Measurements from ENCODE around the gene RNF217.

Gene RNF217

DNA sequence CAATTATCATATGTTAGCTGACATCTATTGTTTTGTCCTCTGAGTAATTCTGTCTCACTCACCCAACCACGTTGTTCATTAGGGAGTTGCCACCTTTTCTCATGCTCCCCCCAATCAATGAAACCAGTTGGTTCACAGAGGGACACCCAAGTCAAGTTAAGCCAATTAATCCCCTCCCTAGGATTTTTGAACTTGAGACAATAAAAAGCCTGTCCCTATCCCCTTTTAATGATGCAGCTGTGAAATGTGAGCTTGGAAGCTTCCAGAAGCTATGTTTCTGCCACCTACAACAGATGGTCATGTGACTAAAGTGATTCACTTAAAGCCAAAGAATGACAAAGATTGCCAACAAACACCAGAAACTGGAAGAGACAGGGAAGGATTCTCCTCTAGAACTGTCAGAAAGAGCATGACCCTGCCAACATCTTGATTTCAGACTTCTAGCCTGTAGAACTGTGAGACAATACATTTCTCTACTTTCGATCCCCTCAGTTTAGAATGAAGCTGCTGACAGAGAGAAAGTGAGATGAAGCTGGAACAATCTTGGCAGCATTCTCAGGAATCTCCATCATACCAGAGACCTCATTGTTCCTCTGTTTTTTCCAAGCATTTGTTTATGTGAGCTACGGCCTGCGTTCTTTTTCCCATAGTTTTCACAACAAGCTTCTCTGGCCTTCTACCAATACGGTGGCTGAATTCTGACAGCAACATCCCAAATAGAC lies 133.5 kb downstream of the RNF217 start:
- DNase-seq (ENCODE audit: low read depth): peak; percentile 88
- TF ChIP-seq, protein P1, sequence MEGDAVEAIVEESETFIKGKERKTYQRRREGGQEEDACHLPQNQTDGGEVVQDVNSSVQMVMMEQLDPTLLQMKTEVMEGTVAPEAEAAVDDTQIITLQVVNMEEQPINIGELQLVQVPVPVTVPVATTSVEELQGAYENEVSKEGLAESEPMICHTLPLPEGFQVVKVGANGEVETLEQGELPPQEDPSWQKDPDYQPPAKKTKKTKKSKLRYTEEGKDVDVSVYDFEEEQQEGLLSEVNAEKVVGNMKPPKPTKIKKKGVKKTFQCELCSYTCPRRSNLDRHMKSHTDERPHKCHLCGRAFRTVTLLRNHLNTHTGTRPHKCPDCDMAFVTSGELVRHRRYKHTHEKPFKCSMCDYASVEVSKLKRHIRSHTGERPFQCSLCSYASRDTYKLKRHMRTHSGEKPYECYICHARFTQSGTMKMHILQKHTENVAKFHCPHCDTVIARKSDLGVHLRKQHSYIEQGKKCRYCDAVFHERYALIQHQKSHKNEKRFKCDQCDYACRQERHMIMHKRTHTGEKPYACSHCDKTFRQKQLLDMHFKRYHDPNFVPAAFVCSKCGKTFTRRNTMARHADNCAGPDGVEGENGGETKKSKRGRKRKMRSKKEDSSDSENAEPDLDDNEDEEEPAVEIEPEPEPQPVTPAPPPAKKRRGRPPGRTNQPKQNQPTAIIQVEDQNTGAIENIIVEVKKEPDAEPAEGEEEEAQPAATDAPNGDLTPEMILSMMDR (conservative IDR thresholded peaks at IDR 0.05; ENCODE audit: low read length): no peak
- H3K4me3 ChIP-seq (ENCODE audit: low read length): peak overlapping the region; percentile 2; the same call in 1 of the 2 replicates

DNA sequence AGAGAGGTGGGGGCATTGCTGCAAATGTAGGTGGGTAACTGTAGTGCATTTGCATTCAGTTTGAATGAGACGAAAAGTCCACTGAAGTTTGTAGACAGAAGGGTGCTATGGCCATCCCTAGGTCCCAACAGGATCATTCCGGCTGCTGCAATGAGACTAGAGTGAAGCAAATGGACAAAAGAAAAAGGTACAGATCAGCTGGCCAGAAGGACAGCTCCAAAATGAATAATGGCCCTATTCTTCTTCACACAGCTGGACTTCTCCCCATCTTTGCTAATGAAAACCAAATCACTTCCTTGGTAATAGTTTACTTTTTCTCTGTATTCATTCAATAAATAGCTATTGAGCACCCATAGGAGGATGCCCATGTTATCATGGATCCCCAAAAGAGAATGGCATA lies 134.9 kb downstream of the RNF217 start:
- H3K4me3 ChIP-seq (ENCODE audit: low read length): no peak overlapping the region
- TF ChIP-seq, protein P1 (conservative IDR thresholded peaks at IDR 0.05; ENCODE audit: low read length): no peak
- no peak for DNase-seq (ENCODE audit: low read depth)

DNA sequence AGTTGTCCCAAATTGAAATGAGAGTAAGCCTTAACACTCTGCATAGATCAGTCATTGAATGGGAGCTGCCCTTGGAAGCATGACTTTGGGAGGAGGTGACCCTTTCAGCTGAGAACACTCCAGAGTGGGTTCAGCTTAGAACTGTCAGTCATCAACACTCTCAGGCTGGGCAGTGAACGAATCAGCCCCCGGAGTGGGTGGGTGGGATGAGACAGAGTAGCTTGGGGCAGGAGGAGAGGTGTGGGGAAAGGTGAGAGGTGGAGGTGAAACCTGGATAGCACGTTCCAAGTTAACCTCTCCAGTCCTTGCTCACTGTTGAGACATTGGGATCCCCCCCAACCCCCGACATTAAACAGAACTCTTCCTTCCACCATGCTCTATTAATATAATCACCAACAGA lies 136.0 kb downstream of the RNF217 start:
- H3K4me3 ChIP-seq (ENCODE audit: low read length): no peak overlapping the region

DNA sequence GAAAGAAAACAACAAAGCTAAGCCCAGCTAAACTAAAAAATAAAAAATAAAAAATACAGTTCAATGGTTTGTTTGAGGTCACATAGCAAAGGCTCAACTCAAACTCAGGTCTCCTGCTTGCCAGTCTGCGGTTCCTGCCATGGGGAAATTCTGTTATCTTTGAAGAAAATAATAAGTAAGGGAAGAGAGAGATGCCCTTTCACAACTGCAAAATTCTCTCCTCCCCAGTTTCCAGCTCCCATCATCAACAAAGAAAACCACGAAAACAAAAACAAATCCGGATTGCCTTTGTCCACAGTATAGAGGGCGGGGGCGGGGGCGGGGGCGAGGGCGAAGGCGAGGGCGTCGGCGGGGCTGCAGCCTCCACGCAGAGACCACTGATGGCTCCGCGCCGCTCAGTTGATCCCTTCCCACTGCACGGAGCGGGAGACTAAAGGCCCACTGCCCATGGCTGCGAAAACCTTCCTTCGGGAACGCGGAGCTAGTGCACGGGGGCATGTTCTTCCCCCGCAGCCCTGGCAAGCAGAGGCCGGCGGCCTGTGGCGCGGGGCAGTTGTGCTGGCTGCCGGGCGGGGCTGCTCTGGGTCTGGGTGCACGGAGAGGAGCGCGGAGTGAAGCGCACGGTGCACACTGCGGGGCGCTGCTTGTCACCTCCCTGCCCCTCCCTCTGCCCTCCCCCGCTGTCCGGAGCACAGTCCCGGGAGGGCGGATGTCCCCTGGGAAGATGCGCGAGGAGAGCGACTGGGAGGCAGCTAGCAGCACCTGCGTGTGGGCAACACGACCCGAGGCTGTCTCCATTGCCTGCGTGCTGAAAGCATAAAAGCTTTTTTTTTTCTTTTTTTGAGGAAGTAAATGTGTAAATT lies 137.2 kb downstream of the RNF217 start:
- TF ChIP-seq, protein P1 (conservative IDR thresholded peaks at IDR 0.05; ENCODE audit: low read length): peak; percentile 15
- H3K4me3 ChIP-seq (ENCODE audit: low read length): peak overlapping the region; percentile 64
- DNase-seq (ENCODE audit: low read depth): peak; percentile 69

More for the DNA sequence above, 136.0 kb downstream of the RNF217 start:
- DNase-seq (ENCODE audit: low read depth): no peak
- TF ChIP-seq, protein P1 (conservative IDR thresholded peaks at IDR 0.05; ENCODE audit: low read length): no peak

DNA sequence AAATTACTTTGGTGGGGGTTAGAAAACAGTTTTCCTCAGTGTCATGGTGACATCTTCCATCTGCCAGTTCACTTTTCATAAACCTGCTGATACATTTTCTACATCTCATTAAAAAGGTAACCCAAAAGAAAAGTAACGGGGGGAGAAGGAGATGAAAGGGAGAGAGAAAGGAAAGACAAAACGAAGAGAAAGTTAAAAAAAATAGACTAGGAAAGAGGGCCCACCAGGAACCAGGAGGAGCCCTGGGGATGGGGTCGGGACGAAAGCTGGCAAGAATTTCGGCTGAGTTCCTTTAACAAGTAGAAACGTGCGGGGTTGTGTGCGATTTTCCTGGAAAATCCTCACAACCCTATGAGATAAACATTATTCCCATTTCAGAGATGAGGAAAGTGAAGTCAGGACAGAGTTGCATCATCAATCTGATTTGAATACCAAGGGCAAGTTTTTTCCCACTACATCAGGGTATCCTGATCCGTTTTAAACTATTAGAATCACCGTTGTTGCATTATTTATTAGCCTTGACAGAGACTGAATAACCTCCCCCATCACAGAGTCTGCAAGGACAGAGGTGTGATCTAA lies 137.9 kb downstream of the RNF217 start:
- TF ChIP-seq, protein P1 (conservative IDR thresholded peaks at IDR 0.05; ENCODE audit: low read length): no peak
- no peak for DNase-seq (ENCODE audit: low read depth)
- peak overlapping the region; percentile 64 for H3K4me3 ChIP-seq (ENCODE audit: low read length)

DNA sequence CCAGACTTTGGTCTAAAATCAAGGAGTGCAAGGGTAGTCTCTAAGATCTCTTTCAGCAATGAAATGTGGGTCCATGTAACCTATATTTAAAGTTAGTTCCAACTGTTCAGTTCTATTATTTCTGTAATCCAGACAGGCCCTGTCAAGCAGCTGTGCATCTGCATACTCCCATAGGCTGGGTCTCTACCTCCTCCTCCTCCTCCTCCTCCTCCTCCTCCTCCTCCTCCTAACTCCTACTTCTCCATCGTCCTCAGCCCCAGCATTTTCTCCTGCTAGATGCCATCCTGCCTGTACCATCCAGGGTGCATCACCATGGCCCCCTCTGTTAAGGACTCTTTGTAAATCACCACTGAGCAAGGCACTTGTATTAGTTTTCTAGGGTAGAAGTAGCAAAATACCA lies 138.9 kb downstream of the RNF217 start:
- TF ChIP-seq, protein P1 (conservative IDR thresholded peaks at IDR 0.05; ENCODE audit: low read length): no peak
- DNase-seq (ENCODE audit: low read depth): no peak
- H3K4me3 ChIP-seq (ENCODE audit: low read length): no peak overlapping the region
